Measurements from ENCODE around the gene THAP7.

THAP7 gene

GRCh38 chr22:20964090-20964798, 37.7 kb downstream of the THAP7 start:
- no peak for DNase-seq

- DNase-seq = peak in 1 of 14 donors; percentile 5
These were observed 38.5 kb downstream of the THAP7 start for GRCh38 chr22:20963201-20964052.

DNA sequence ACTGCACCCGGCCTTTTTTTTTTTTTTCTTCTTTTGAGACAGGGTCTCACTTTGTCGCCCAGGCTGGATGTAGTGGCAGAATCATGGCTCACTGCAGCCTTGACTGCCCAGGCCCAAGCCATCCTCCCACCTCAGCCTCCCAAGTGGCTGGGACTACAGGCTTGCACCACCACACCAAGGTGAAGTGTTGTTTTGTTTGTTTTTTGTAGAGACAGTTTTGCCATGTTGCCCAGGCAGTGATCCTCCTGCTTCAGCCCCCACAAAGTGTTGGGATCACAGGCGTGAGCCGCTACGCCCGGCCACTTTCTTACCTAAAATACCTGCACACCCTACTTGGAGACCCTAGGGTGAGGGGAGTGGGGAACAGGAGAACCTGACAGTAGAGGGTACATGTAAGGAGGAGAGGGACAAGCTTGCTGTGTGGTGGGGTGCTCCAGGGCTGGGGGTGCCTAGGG, 39.4 kb downstream of the THAP7 start:
- no peak for DNase-seq

GRCh38 chr22:20960609-20961008, 41.3 kb downstream of the THAP7 start:
- DNase-seq = no peak

DNA sequence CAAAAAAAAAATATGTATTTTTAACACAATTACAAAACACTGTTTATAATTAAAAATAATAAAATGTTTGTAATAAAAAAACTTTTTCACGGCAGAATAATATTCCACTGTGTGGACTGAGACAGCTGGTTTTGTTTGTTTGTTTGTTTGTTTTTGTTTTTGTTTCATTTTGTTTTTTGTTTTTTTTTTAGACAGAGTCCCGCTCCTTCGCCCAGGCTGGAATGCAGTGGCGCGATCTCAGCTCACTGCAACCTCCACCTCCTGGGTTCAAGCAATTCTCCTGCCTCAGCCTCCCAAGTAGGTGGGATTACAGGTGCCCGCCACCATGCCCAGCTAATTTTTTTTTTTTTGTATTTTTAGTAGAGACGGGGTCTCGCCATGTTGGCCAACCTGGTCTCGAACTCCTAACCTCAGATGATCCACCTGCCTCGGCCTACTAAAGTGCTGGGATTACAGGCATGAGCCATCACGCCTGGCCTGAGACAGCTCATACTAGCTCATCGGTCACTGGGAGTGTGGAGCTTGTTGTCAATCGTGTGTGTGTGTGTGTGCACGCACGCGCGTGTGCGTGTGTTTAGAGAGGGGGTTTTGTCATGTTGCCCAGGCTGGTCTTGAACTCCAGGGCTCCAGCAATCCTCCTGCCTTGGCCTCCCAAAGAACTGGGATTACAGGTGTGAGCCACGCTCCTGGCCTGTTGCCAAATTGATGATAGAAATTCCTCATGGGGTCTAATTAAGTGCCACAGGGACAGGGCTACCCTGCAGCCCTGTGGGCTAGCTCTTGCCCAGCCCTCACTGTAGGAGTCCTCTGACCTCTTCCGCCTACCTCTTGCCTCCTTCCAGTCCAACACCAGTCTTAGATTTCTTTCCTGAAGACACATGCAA, 42.1 kb downstream of the THAP7 start:
- no peak for DNase-seq

DNA sequence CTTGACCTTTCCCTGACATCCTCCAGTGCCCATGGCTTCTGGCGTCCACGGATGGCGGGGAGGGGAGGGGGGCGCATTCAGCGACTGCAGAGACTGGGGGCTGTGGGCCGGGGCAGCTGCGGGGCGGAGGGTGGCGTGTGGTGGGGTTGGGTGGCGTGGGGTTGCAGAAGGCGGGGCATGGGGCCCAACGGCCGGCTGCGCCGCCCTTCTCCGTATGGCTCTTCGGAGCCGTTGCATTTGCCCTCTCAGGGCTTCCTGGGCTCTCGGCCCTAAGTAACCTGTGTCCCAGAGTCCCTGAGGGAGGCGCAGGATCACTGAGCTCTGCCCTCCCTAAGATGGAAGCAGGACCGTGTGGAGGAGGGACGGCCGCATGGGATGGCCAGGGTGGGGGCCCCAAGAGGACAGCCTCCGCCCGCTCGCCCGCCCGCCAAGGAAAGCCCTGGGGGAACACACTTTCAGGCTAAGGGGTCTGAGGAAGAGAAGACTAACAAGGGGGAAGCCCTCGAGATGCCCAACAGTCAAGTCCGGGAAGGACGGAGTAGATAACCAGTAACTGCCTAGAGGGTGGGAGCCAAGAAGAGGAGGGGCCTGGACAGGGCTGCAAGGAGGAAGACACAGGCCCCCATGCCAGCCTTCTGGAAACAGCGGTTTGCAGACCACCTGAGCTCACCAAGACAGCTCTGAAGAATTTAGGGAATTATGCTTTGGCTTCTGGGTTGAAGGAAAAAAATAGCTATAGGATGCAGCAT, 44.1 kb downstream of the THAP7 start:
- DNase-seq = peak in 2 of 14 donors; percentile 26 to 63

- peak in 2 of 14 donors; percentile 23 to 38 for DNase-seq
These were observed 44.7 kb downstream of the THAP7 start for GRCh38 chr22:20957102-20957682.

DNA sequence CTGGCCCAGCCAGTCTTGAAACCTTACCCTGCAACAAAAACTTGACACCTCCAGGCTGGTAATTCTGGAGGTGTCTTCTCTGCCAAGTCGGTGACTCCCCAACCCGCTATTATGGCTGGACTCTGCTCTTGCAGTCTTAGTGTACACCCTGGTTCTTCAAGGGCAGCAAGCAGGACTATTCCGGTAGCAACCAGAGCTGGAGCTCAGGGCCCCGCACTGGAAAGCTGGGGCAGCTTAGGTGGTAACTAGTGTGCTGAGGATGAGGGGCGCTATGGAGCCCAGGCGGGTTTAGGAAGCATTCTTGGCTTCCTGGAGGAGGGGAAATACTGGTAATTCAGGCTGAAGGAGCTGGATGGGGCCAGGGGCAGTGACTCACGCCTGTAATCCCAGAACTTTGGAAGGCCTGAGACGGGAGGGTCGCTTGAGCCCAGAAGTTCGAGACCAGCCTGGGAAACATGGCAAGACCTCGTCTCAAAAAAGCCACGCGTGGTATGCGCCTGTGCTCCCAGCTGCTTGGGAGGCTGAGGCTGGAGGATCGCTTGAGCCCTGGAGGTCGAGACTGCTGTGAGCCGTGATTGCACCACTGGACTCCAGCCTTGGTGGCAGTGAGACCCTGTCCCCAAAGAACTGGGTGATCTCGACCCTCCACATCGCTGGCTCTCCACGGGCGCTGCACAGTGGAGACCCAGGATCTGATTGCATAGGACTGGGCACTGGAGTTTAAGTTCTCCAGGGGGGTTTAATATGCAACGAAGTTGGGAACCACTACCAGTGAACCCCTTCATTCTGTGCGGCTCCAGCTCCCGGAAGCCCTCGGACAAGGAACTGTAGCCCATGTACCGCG, 45.4 kb downstream of the THAP7 start:
- DNase-seq = no peak

DNA sequence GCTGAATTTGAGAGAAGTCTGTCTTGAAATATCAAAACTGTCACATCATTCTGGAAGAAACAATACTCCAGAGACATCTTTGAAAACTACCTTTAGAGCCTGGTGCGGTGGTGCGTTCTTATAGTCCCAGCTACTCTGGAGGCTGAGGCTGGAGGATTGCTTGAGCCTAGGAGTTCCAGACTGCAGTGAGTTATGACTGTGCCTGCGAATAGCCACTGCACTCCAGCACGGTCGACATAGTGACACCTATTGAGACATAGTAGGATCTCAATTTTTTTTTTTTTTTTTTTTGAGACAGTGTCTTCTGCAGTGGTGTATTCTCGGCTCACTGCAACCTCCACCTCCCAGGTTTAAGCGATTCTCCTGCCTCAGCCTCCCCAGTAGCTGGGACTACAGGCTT, 46.4 kb downstream of the THAP7 start:
- no peak for DNase-seq

DNA sequence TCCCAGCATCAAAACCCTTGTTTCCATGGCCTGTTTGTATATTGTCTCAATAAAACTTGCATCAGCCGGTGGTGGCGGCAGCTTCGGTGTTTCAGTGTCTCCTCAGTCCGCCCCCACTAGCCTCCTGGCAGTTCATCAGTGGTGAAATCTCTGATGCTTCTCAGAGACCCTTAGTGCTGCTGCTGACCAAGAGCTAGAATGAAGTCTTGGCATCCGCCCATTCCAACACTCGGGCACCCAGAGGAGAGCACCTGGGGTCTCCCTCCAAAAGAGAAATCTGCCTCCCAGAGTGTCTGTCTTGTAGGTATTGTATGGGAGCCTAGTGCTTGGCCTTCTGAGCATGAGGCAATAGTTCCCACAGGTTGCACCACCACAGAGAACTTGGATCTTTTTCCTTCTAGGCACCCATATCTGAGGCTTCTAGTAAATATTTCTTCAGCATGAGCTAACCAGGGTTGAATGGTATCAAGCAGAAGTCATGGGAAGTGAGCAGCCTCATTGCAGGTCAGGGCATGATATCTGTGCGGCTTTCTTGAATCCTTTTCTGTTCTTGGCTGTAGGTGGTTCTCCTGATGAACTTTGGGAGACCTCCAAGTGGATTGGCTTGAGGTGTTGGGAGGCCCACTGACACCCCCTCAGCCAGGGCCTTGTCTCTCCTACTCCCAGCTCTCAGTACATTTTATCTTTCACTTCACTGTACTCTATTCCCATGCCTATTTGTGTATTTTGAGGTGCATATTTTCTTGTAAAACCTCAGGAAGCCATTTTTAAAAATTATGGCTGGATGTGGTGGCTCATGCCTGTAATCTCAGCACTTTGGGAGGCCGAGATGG, 48.0 kb downstream of the THAP7 start:
- DNase-seq = no peak

- no peak for DNase-seq
These were observed 48.6 kb downstream of the THAP7 start for GRCh38 chr22:20953342-20953608.

DNA sequence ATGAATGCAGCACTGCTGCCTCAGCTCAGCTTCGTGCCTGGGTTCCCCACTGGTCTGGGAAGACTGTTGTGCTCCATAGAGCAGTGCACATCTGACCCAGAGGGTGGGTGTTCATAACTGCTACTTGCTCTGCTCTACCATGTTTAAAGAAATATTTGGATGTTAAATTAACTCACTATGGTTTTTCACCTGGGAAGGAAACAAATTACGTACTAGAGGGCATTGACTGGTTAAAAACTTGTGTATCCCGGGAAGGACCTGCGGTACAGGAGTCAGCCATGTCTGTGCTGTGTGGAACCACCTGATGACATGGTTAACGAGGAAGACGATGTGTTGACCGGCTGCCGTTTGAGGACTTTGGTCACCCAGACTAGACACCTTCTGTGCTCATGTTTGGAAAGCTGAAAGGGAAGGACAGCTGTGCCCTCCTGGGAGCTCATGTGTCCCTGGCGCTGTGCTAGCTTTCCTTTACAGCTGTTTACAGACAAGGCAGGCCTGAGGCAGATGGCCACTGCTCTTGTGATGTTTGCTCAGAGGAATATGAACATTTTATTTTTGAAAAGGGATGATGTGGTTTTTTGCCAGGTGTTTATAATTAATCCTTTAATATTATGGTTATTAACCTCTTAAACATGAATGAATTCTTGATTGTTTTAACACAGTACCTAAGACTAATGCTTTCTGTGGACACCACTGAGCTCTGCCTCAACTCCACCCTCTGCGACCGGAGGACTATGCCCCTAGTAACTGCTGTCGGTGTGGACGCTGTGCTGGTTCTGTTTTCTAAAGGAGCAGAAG, 49.2 kb downstream of the THAP7 start:
- no peak for DNase-seq

DNA sequence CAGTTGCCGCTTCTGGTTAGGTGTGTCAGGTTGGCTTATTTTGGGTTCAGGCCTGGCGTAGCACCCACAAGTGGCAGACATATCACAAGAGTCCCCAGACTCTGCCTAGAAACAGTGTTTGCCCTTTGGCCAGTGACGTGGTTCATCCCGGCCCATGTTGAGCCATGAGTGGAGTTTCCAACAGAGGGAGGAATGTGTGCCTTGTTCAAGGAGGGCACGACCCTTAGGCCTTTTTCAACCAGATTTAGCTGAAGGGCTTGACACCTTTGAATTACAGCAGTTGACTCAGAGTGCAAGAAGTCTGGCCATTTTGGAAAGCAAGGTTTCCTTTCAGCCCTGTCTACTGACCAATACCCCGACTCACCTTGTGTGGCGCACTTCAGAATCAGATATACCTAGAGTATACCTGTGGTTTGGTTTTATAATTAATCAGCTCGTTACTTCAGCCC, 50.0 kb downstream of the THAP7 start:
- DNase-seq = no peak

- peak in 1 of 14 donors; percentile 10 for DNase-seq
These were observed 50.6 kb downstream of the THAP7 start for GRCh38 chr22:20951151-20951931.

DNA sequence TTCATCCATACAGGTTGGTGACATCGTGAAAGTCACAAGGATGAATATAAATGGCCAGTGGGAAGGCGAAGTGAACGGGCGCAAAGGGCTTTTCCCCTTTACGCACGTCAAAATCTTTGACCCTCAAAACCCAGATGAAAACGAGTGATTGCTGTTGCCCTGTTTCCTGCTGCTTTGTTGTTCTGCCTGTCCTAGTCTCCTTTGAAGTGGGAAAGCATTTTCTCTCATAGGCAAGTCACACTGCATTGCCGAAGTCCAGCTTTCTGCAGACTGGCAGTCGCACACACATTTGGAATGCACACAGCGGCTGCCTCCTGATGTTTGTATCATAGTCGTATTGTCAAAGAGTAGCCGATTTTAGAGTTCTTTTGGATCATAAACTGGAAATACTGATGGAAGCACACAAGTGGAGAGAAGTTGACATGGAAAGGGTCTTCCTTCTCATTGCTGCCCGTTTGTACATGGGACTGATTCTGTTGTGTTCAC, 52.2 kb downstream of the THAP7 start:
- DNase-seq = no peak
